GM18861 (cell line): ENCODE results near the gene NFKBIL1.

Experiments used
- ATAC-seq: cut with Tn5 transposase; IDR thresholded peaks from one replicate; pipeline ENCODE4 v1.9.1; 2021; ENCODE audit not compliant: unreplicated experiment

NFKBIL1 gene

GRCh38 chr6:31559606-31559957 lies 12.2 kb downstream of the NFKBIL1 start:
- no peak for ATAC-seq

DNA sequence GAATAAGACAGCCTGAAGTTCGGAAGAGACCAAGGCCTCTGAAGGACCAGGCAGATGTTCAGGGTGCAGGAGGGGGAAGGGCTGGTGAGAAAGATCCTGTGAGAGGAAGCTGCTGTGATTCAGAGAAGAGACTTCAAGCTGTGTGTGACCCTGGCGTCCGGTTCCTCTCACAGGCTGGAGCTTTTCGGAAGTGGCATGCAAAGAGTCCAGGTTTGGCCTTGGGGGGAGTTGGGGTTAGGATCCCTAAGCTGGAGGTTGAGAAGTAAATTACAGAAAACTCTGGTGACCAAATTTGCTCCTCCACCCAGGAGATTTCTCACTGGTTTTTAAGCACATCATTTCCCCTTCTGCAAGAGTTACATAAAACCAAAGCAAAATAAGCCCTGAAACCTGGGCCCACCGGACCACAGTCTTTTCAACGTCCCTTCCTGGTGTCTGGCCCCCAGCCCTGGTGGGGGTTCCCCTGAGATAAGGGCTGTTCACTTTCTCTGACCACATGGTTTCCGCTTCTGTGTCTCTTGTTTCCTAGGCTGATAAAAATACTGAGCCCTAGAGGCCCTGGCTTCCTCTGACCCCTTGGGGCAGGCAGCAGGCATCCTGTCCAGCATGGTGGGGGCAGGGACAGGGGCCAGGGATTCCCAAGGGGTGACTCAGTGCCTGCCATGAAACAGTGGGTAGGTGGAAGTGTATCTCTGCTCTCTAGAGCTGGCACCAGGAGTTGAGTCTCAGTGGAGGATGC lies 12.7 kb downstream of the NFKBIL1 start:
- peak; percentile 63 for ATAC-seq

DNA sequence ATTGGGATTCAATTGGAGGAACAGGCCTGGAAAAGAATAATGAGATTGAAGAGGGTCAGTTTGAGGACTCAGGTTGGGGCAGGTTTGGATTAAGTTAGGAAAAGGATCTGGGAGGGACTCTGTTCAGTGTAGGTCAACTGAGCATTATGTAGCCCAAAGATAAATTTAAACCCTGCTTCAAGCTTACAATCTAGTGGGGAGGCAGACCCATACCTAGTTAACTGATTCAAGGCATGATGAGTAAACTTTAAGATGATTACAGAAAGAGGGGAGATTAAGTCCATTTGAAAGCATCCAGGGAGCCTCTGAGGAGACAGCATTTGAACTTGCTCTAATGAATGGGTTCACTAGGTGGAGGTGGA lies 13.3 kb downstream of the NFKBIL1 start:
- ATAC-seq: peak; percentile 0

- ATAC-seq: no peak
These were observed 20.3 kb downstream of the NFKBIL1 start for GRCh38 chr6:31567531-31568370.

DNA sequence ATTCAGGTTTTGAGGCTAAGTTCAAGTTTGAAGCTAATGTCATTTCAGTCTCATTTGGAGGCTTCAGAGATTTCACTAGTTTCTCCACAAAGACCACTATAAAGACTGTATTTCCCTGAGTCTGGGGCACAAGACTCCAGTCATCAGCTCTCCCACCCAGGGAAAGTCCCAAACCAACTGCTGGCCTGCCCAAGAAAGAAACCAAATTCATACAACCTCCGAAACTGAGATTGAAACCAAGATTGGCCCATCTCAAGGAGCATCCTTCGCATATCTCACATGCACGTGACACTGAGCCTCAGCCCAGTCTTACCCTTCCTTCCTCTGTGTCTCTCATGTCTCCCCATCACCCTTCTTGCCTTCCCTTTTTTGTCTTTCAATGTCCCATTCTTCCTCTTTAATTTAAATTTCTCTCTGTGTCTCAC lies 21.1 kb downstream of the NFKBIL1 start:
- ATAC-seq: peak; percentile 62

GRCh38 chr6:31569861-31570536 lies 22.6 kb downstream of the NFKBIL1 start:
- no peak for ATAC-seq

- ATAC-seq: no peak
These were observed 24.9 kb downstream of the NFKBIL1 start, which contains the start of gene LTA for GRCh38 chr6:31572041-31572911. LTA (plus strand) TSS chr6:31572289; CDS start chr6:31572743, 454 bp downstream.

DNA sequence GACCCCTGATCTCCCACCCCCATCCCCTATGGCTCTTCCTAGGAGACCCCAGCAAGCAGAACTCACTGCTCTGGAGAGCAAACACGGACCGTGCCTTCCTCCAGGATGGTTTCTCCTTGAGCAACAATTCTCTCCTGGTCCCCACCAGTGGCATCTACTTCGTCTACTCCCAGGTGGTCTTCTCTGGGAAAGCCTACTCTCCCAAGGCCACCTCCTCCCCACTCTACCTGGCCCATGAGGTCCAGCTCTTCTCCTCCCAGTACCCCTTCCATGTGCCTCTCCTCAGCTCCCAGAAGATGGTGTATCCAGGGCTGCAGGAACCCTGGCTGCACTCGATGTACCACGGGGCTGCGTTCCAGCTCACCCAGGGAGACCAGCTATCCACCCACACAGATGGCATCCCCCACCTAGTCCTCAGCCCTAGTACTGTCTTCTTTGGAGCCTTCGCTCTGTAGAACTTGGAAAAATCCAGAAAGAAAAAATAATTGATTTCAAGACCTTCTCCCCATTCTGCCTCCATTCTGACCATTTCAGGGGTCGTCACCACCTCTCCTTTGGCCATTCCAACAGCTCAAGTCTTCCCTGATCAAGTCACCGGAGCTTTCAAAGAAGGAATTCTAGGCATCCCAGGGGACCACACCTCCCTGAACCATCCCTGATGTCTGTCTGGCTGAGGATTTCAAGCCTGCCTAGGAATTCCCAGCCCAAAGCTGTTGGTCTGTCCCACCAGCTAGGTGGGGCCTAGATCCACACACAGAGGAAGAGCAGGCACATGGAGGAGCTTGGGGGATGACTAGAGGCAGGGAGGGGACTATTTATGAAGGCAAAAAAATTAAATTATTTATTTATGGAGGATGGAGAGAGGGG lies 26.1 kb downstream of the NFKBIL1 start:
- ATAC-seq: no peak

GRCh38 chr6:31574106-31575061 lies 27.0 kb downstream of the NFKBIL1 start:
- no peak for ATAC-seq

GRCh38 chr6:31575335-31575901 lies 28.0 kb downstream of the NFKBIL1 start, which contains the start of gene TNF:
TNF (plus strand) TSS chr6:31575565; CDS start chr6:31575742, 177 bp downstream.
- no peak for ATAC-seq

- ATAC-seq: no peak
These were observed 28.7 kb downstream of the NFKBIL1 start for GRCh38 chr6:31575952-31576685.

GRCh38 chr6:31576897-31577578 lies 29.6 kb downstream of the NFKBIL1 start:
- no peak for ATAC-seq

DNA sequence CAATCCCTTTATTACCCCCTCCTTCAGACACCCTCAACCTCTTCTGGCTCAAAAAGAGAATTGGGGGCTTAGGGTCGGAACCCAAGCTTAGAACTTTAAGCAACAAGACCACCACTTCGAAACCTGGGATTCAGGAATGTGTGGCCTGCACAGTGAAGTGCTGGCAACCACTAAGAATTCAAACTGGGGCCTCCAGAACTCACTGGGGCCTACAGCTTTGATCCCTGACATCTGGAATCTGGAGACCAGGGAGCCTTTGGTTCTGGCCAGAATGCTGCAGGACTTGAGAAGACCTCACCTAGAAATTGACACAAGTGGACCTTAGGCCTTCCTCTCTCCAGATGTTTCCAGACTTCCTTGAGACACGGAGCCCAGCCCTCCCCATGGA lies 30.2 kb downstream of the NFKBIL1 start:
- no peak for ATAC-seq

DNA sequence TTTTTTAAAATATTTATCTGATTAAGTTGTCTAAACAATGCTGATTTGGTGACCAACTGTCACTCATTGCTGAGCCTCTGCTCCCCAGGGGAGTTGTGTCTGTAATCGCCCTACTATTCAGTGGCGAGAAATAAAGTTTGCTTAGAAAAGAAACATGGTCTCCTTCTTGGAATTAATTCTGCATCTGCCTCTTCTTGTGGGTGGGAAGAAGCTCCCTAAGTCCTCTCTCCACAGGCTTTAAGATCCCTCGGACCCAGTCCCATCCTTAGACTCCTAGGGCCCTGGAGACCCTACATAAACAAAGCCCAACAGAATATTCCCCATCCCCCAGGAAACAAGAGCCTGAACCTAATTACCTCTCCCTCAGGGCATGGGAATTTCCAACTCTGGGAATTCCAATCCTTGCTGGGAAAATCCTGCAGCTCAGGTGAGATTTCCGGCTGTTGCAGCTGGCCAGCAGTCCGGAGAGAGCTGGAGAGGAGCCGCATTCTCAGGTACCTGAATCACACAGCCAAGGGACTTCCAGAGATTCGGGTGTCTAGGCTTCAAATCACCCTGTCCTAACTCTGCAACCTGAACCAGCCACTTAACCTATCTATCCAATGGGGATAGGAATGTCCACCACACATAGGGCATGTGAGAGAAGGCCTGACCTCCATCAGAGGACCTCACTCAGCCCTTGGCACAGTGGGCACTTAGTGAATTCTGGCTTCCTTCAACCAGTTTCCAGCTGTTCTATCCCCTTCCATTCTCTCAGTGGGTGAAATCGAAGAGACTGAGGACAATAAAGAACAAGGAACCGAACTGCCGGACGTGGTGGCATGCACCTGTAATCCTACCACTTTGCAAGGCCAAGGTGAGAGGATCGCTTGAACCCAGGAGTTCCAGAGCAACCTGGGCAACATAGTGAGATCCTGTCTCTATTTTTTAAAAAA lies 31.0 kb downstream of the NFKBIL1 start:
- ATAC-seq: no peak

GRCh38 chr6:31579119-31579505 lies 31.7 kb downstream of the NFKBIL1 start:
- ATAC-seq: no peak
